Subcutaneous adipose tissue (tissue), 4 donors: ENCODE results near the gene RAB25. TPM values are rescaled to one million over a fixed set of nuclear protein-coding genes. Genes with fewer than 3 reads are reported as not detected.

Source experiments
- CTCF ChIP-seq: fragments of 450-650 bp; IDR thresholded peaks from one replicate; pipeline ENCODE4 v1.5.1; 2016; ENCODE audit warnings: low read depth, mild to moderate bottlenecking, control low read depth, antibody characterized with exemption, moderate library complexity
- total RNA-seq, 4 donors: library from RNA; depleted of rRNA; stranded (reverse); fragments of >200 nt; gene quantifications; one replicate each; pipeline ENCODE4 v1.1.0, GENCODE V29; 2016

The RAB25 gene
- total RNA-seq, 4 donors from 2014 or later: not detected

GRCh38 chr1:156051011-156051725 is 9.8 kb upstream of the RAB25 start:
- no peak for TF ChIP-seq CTCF

- TF ChIP-seq CTCF: no peak
Observed at GRCh38 chr1:156052862-156053767, 7.8 kb upstream of the RAB25 start.

- TF ChIP-seq CTCF: no peak
Observed at GRCh38 chr1:156053768-156054499, 7.0 kb upstream of the RAB25 start, which contains the start of gene UBQLN4. UBQLN4 (minus strand) TSS chr1:156053798; CDS start chr1:156053701, 97 bp downstream.

GRCh38 chr1:156054500-156055280 is 6.3 kb upstream of the RAB25 start, which contains the start of gene LAMTOR2:
LAMTOR2 (plus strand) TSS chr1:156054782; CDS start chr1:156054890, 108 bp downstream.
- no peak for TF ChIP-seq CTCF

GRCh38 chr1:156055281-156056048 is 5.5 kb upstream of the RAB25 start:
- no peak for TF ChIP-seq CTCF

GRCh38 chr1:156056326-156056849 is 4.6 kb upstream of the RAB25 start:
- TF ChIP-seq CTCF: no peak
